Measurements from ENCODE around the gene HOXA7. TPM values are rescaled to one million over a fixed set of nuclear protein-coding genes. Genes with fewer than 3 reads are reported as not detected.
A peak's percentile ranks its signal among the peaks of the same experiment; 100 is the strongest.

The HOXA7 gene
- total RNA-seq, 1 experiment from 2014 or later: not detected

DNA sequence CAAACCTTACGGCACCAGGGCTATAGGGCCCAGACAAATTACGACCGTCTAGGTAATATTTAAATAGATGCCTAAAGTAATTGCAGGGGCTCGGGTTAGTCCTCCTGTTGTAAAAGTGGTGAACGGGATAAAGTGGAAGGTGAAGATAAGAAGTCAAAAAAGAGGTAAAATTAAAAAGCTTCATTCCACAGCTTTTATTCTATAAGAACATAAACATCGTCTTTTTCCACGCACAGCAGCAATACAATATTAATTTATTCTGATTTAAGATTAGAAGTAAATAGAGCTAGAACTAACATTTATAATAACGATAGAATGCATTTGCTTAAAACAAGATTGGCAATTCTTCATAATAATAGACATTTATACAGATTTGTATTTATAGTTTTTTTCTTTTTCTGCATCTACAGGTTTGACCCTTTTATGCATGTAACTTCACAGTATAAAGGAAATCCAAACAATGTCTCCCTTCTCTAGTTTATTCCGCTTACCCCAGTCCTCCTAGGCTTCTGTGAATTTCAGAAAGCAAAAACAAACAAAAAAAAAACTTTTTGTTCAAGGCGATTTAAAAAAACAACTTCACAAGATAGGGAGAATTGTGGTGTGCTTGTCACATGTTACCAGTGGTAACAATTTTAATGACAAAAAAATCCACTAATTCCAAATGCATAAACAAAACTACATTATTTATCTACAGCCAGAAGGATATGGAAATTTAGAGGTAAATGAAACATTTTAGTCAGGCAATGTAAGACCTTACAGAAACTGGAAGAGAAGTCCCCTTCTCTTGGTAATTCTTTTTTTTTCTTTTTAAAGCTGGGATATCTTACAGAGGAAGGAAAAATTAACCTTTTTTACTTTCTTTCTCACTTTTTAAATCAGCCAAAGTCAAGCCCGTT, 14.2 kb upstream of the HOXA7 start:
- no peak for DNase-seq (ENCODE audit: low spot score)

DNA sequence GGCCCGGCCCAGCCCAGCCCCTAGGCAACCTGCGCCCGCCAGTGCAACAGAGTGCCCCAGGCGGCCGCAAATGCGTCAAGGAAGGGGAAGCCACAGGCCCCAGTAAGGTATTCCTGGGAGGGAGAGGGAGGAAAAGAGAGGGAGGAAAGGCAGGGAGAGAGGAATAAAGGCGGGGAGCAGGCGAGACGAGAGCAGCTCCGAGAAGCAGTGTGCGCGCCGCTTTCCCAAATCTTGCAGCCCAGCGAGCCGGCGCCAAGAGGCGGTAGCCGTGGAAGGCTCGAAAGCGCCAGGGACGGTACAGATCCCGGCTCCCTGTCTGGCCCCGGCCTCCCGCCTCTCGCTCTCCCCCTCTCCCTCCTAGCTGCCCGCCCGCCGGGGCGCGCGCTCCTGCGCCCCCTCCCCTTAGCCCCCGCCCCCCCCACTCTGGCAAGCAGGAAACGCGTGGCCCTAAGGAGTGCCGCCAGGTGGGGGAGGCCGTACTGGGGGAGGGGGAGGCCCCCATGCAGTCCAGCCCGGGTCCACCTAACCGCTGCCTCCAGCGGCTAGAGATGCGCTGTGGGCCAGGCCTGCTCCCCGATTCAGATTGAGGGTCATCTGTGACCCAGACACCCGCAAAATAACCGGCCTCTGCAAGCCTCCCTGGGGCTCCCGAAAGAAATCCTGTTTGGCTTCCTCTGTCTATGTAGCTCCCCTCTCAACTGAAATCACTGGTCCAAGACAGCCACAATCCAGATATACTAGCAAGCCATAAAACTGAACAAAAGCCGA, 13.4 kb upstream of the HOXA7 start:
- peak; percentile 68 for DNase-seq (ENCODE audit: low spot score)

DNA sequence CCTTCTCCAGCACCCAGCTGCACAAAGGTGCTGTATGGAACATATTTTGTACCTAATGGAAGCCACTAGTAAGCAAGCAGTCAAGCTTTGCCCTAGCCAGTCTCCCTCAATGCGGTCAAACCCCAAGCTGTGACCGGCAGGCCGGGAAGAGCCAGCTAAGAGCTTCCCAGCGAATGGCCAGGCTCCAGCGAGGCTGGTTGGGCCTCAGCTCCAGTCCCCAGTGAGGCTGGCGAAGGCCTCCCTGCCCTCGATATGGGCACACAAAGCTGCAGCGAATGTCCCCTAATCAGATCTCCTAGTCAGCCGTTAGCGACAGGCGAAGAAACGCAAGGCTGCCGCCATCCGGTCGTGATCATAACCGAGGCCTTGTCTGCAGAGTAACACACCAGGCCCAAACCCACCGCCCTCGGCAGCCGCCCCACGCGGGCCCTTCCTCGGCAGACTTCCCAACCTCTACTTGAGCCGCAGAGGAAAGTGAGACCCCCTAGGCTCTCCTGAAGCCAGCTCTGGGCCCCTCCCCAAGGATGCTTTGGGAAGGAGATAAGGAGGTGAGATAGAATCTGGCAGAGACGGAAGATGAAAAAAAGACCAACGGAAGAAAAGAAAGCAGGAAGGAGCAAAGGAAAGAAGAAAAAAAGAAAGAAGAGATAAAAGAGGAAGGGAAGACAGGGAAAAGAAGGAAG, 11.9 kb upstream of the HOXA7 start:
- DNase-seq (ENCODE audit: low spot score): peak; percentile 55

DNA sequence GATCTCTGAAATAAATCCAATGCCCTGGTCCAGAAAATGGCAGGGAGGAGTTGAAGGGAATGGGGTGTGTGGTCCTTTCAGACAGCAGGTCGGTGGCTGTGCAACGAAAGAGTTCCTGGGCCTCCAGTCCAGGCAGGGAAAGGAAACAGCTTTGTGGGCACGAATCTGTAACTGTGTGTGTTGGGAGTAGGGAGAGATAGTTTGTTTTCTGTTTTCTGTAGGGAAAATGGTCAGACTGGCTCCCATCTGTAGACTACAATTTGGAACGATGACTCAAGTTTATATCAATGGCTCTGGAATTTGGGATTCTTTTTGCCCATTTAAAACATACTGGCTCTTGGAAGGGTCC, 11.4 kb upstream of the HOXA7 start:
- DNase-seq (ENCODE audit: low spot score): no peak

DNA sequence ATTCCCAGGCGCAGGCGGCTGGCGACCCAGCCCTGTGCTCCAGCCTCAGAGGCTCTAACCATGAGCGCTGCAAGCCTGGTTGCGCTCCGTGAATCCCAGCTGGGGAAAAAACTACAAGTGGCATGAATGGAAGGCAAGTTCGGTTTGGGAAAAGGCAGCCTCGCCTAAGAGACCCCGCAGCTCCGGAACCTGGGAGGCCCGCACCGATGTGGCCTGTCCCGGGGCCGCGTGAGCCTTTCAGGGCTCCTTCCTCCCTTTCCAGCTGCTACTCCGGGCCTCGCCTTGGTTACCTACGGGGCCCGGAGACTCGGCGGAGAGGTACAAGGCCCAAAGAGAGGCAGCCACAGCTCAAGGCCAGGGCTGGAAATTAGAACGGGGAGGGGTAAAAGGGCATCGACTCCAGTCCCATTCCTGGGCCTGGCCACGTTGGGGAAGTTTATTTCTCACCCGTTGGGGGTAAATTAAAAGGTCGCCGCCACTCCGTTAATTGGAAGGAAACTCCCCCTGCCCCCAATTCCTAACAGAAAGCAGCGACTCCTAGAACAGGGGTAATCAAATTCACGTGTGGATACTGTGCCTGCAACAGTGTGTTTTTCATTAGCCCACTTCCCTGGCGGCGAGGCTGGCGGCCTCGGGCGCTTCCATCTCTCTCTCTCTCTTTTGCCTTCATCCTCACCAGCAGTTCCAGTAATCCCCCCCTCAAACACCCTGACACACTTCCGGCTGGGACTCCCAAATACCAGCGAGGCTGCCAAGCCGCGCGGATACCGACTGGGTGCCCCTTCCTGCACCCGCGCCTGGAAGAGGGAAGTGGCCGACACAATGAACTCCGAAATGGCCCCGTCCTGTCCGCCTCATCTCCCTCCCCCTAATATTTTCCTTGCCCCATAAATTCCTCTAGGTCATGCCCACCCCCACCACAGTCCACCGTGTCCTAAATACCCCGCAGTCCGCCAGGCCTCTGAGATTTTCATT, 10.3 kb upstream of the HOXA7 start:
- peak; percentile 71 for DNase-seq (ENCODE audit: low spot score)

DNA sequence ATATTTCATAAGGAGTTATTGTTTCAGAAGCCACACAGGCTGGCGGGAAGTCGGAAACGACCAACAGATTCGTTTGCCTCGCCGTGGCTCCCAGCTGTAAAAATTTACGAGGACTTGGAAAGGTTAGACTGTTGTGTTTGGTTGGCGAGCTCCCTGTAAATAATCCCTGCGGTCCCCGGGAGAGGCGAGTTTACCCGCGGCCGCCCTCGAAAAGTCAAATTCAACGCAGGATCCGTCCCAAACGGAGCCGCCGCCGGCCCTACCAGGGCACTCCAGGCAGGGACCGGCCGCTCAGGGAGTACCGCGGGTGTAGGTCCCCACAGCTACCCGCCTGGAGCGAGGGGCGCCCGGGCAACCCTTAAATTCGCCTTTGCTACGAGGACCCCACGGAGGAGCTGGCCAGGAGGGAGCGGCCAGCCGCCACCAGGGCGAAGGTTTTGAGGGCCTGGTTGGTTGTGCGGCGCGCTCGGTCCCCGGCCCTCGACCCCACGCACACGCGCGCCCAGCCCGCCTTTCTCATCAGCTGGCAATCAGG, 9.6 kb upstream of the HOXA7 start:
- DNase-seq (ENCODE audit: low spot score): no peak

DNA sequence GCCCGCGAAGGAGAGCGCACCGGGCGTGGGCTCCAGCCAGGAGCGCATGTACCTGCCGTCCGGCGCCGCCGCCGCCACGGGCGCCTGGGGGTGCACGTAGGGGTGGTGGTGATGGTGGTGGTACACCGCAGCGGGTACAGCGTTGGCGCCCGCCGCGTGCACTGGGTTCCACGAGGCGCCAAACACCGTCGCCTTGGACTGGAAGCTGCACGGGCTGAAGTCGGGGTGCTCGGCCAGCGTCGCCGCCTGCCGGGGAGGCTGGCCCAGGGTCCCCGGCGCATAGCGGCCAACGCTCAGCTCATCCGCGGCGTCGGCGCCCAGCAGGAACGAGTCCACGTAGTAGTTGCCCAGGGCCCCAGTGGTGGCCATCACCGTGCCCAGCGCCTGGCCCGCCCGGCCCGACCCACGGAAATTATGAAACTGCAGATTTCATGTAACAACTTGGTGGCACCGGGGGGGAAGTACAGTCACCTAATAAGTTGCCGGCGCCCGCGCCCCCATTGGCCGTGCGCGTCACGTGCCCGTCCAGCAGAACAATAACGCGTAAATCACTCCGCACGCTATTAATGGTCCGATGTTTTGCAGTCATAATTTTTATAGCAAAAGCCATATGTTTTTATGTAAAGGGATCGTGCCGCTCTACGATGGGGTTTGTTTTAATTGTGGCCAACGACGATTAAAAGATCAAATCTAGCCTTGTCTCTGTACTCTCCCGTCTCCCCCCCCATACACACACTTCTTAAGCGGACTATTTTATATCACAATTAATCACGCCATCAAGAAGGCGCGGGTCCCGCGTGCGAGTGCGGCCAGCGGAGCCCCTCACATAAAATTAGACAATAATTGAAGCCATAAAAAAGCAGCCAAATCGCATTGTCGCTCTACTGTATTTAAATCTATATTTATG, 8.9 kb upstream of the HOXA7 start, which contains the start of gene HOXA9:
TSS of gene HOXA9 (minus strand) at position 449 of the 907 bp plus-strand sequence. CDS start at position 369, 80 bp downstream.
- DNase-seq (ENCODE audit: low spot score): peak; percentile 85

DNA sequence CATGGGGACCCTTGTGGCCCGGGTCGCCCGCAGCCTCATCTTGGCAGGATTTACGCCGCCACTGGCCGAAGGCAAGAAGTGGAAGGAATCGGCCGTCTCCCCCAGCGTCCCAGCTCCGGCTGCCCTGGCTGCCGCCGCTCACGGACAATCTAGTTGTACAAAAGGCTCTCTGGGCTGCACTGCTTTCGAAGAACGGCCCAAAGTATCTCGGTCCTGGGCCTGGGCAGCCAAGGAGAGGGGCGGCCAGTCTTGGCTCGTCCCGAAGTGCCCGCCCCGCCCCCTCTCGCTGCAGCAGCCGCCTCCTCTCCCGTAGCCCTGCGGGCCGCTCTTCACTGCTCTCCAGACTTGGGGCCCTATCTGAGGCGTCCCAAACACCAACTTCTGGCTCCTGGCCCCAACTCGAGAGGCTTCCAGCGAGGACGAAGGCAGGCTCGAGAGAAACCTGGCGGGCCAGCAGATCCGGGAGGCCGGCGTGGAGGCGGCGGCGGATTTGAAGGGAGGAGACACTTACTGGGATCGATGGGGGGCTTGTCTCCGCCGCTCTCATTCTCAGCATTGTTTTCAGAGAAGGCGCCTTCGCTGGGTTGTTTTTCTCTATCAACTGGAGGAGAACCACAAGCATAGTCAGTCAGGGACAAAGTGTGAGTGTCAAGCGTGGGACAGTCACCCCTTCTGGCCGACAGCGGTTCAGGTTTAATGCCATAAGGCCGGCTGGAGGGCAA, 8.1 kb upstream of the HOXA7 start:
- peak; percentile 21 for DNase-seq (ENCODE audit: low spot score)

DNA sequence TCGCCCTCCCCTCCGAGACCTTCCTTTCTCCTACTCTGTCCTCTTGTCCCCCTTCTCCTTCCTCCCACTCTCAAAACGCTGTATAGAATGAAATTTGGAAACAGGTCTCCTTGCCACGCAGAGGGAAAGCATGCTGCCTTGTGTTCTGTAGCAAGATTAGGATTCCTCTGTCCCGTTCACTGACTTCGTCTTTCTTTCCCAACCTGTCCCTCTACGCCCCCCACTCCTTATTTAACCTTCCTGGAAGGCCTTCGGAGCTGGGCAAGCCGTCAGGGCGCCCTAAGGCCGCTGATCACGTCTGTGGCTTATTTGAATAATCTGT, 7.5 kb upstream of the HOXA7 start:
- peak; percentile 20 for DNase-seq (ENCODE audit: low spot score)

DNA sequence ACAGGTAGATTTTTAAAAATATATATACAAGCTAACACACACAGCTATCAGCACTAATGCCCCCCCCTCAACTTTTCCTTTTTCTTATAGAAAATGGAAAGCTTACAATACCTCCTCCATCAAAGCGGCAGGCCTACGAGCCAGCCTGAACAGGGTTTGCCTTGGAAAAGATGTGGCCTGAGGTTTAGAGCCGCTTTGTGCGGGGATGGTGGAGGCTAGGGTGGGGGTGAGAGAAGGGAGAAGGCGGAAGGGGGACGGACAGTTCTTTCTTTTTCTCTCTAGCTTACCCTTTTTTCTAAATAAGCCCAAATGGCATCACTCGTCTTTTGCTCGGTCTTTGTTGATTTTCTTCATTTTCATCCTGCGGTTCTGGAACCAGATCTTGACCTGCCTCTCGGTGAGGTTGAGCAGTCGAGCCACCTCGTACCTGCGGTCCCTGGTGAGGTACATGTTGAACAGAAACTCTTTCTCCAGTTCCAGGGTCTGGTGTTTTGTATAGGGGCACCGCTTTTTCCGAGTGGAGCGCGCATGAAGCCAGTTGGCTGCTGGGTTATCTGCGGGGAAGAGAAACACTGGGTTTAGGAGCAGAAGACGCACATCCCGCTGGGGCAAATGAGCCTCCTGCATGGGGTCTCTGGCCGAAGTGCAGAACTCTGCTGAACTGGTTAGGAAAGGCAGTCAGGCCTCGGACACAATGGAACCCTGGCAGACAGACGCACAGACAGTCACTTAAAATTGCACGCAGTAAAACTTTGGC, 7.0 kb upstream of the HOXA7 start:
- no peak for DNase-seq (ENCODE audit: low spot score)

DNA sequence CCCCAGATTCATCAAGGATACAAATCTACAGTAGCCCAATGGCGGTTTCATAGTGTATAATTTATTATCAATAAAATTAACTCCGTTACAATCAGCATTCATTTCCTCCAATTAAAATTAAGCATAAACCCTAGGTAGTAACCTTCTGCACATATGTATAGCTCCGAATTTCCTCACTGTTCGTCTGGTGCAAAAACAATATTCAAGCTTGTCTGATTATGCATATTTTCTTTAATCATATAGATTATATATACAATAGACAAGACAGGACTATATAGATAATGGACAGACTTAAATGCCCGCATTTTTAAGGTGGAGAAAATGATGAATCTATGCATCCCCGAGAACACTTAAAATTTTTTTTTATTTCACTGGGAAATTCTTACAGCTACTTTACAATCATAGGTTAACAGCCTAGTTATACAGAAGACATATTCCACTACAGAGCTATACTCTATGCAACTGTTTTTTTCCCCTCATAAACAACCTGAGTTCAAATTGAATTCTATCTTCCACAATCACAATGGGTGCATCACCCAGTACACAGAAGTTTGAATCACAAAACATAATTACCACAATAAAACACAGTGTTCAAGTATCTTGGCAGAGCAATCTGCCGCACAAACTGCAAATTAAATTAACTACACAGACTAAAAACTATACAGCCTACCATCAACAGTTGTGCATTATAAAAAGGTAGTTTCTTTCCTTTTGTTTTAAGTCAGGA, 6.2 kb upstream of the HOXA7 start:
- no peak for DNase-seq (ENCODE audit: low spot score)

DNA sequence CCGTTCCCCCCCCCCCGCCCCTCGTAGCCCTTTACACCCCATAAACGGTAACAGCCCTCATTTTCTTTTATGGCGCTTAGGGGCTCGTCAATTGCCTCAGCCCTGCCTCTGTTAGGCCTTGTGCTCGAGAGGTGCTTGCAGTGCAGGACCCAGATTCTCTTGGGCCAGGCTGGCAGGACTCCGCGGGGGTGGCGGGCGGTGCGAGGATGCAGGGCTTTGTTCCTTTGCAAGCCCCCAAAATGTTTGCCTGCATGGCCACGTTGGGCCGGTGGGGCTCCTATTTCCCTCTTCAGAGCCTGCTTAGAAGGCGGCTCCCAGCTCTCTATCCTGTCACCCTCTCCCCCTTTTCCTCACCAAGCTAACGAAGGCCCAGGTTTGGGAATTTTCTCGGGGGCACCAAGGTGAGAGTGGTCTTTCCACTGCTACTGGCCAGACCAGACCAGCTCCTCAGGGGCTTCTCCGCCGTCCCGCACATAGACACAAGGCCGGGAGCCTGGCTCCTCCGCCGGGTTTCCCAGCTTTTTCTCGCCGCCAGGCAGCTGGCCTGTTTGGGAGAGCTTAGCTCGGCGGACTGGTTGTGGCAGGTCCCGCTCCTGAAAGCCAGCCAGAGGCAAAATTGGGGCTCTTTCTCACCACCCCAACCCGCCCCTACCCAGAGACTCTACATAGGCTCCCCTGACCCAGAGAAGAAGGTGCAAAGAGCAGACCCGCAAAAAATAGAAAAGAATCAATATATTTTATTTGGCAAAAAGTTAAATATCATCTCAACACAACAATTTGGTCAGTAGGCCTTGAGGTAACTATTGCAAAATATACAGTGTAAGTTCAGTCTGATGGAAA, 5.5 kb upstream of the HOXA7 start:
- no peak for DNase-seq (ENCODE audit: low spot score)

DNA sequence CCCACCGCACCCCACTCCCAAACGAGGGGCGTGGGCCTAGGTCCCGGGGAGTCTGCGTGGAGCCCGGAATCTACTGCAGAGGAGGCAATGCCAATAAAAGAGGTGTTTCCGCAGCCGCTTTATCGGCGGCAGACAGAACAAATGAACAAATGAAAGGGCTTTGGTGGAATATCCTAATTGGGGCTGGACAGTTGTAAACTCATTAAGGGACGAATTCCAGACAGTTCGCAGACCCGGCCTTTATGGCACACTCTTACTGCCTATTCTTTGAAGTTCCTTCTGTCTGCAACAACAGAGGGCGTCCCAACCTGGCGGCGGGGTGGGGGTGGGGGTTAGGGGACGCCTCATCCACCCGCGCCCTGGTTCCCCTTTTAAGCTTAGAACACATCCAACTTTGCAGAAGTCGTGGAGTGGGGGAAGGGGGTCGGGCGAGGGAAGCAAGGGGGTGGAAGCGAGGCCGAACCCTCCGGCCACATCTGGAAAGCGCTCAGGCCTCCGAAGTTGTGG, 4.8 kb upstream of the HOXA7 start:
- DNase-seq (ENCODE audit: low spot score): peak; percentile 48

DNA sequence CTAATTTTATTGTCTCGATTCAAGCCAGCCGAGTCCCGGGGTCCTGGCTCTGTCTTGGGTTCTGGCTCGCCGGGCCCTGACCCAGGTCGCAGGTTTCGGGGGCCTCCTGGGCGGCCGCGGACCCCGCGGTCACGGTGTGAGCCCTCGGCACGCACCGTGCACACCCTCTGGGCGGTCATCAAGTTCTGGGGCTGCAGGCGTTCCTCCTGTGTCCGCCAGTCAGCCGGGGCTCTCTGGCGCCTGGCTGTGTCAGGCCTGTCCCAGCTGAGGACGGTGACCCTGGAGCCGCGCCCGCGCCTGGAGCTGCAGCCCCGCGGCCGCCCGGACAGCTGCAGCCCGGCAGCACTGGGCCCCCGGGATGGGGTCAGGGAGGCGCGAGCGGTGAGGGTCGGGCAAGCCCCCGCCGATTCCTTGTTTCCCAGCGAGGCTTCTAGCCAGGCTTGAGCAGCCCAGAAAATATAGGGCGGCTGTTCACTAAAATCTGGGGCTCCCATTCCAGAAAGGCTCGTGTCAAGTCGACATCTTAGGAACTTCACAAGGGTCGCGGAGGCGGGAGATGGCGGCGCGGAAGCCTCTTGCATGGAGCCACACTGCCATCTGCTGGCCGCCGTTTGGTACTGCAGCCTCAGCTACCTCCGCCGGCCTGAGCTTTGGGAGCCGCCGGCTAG, 4.2 kb upstream of the HOXA7 start:
- DNase-seq (ENCODE audit: low spot score): peak; percentile 61

DNA sequence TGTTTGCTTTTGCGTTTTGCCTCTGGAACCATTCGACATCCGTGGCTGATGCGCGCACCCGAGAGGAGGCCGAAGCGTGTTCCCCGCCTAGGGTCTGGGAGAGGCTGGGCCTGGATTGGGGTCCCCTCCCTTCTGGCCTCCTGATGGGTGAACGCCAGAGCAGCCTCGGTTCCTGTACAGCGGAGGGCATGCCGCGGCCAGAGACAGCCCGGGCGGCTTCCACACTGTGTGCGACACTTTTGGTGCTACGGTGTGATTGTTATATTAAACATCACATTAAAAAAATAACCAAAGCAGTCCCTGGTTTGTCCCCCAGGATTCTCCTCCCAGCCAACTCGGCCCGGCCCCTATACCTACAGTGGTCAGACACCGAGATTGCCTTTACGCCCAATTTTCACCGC, 3.7 kb upstream of the HOXA7 start:
- DNase-seq (ENCODE audit: low spot score): no peak
